GM12878 (cell line): ENCODE measurements around the gene TMBIM6.

ENCODE experiments used
- CTCF ChIP-seq, 3 experiments: IDR thresholded peaks in 2 of 3; conservative IDR thresholded peaks in 1 of 3; 2 replicates each; pipeline ENCODE4 v1.5.1; 2011; ENCODE audit warnings: low read depth in 3 of 3, low read length in 3 of 3, mild to moderate bottlenecking in 3 of 3, control low read depth in 2 of 3, moderate library complexity in 2 of 3, inconsistent platforms in 1 of 3, mixed read lengths in 1 of 3; ENCODE audit not compliant: control insufficient read depth in 2 of 3, insufficient read depth in 1 of 3; ENCODE audit errors: extremely low read depth in 1 of 3
- E2F8 ChIP-seq: fragments of 450-650 bp; IDR thresholded peaks from 2 replicates; pipeline ENCODE4 v1.6.1; 2018; ENCODE audit warnings: mild to moderate bottlenecking, low read depth, moderate library complexity; ENCODE audit not compliant: partially characterized antibody
- ESRRA ChIP-seq: IDR thresholded peaks from 2 replicates; pipeline ENCODE4 v1.6.1; 2012; ENCODE audit warnings: mild to moderate bottlenecking, low read length, improper control_type of control experiment
- NFIC ChIP-seq: IDR thresholded peaks from 2 replicates; pipeline ENCODE4 v1.6.1; 2012; ENCODE audit warnings: low read depth, mild to moderate bottlenecking, inconsistent platforms, low read length, moderate library complexity
- SMAD1 ChIP-seq: fragments of 450-650 bp; IDR thresholded peaks from 2 replicates; pipeline ENCODE4 v1.6.1; 2018; ENCODE audit warnings: mild to moderate bottlenecking, low read depth; ENCODE audit not compliant: partially characterized antibody

GRCh38 chr12:49811136-49811535 lies 69.8 kb downstream of the TMBIM6 start:
- TF ChIP-seq E2F8, result no peak
- TF ChIP-seq CTCF (IDR thresholded peaks at IDR 0.05 in 2 of 3, conservative IDR thresholded peaks at IDR 0.05 in 1 of 3; ENCODE audit: control insufficient read depth in 2 of 3, extremely low read depth in 1 of 3, insufficient read depth in 1 of 3, low read depth in 3 of 3, low read length in 3 of 3), result no peak
- no peak for TF ChIP-seq ESRRA
- no peak for TF ChIP-seq SMAD1
- no peak for TF ChIP-seq NFIC
